T1000 (cell line): ENCODE data around the gene FBN2.
"Not testable (repeated sequence)": the region's sequence is repeated elsewhere in the genome, so short reads cannot be mapped to it uniquely, and the experiment has no call there.

ENCODE experiments used
- DNase-seq: peaks from one replicate; lab custom pipeline; 2025; ENCODE audit warnings: mixed read lengths; lab: John Stamatoyannopoulos, UW

Gene FBN2

DNA sequence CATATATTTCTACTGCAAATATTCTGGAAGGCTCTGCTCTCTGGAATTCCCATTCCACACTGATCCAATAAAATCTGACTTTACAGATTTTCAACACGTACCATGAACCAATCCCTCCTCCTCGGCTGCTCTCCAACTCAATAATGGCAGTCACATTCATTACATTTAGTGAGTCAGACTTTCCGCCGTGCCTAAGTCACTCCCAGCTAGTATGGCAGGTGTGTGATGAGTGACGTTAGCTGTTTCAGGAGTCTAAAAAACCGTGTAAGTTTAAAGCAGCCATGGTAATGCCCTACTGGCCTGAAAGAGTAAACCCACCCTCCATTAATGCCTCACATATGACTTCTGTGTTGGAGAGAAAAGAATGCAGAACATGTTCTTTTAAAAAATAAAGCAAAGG, 3.3 kb downstream of the FBN2 start:
- no peak for DNase-seq

- no peak for DNase-seq
These were observed 5.3 kb downstream of the FBN2 start for GRCh38 chr5:128532776-128533175.

DNA sequence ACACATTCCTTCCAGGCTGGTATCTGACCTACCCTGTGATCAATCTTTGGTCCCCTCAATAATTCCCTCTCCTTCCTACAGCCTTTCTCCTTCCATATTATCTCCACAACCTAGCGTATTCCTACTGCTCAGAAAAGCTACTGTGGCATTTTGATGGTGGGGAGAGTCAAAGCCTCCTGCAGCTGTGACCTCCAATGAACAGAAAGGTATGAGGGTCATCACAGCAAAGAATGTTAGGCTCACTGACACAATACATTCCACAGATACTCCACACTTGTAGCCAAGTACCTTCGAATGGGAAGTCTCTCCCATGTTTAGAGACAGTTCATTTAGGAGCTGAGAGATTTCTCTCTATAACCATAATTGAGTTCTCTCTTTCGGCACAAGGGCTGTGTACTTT, 5.9 kb downstream of the FBN2 start:
- no peak for DNase-seq

DNA sequence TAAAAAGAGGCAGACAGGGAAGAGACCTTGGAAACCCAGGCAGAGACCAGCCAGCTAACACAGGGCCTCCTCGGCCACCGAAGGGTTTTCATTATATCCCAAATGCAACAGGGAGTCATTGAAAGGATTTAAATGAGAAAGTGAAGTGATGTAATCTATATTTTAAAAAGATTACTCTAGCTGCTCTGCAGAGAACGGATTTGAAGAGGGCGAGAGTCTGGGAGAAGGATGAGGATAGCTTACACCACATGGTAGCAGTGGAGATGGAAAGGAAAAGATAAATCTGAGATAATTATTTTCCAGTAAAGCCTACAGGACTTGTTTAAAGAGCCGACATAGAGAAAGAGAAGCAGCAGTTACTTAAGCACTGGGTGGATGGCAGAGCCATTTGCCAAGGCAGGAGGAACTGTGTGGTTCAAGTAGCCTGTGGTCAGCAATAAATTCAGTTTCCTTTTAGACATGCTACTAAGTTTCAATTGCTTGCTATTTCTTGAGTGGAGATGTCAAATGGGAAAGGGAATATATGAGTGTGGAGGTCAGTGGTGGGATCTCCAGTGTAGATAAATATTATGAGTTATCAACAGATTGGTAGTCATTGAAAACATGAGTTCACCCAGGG, 9.3 kb downstream of the FBN2 start:
- no peak for DNase-seq

- no peak for DNase-seq
These were observed 9.9 kb downstream of the FBN2 start for GRCh38 chr5:128528126-128528525.

GRCh38 chr5:128527077-128527476, 11.0 kb downstream of the FBN2 start:
- DNase-seq = no peak

DNA sequence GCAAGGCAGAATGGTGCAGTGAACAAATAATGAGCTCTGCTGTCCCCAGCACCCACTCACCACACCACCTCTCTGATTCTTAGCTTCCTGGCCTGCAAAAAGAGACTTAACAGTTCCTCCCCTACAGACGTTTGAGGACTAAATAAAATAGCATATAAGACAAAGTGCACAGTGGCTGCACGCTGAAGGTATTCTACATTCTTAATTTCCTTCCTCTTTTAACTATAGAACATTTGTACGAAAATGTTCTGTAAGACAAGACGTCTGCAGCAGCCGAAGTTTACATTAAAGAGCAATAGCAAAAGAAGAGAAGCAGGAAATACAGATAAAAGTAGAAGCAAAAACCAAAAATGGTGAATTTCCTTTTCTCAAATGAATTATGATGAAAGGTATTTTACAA, 15.7 kb downstream of the FBN2 start:
- DNase-seq = no peak

- no peak for DNase-seq
These were observed 18.2 kb downstream of the FBN2 start for GRCh38 chr5:128519827-128520226.

DNA sequence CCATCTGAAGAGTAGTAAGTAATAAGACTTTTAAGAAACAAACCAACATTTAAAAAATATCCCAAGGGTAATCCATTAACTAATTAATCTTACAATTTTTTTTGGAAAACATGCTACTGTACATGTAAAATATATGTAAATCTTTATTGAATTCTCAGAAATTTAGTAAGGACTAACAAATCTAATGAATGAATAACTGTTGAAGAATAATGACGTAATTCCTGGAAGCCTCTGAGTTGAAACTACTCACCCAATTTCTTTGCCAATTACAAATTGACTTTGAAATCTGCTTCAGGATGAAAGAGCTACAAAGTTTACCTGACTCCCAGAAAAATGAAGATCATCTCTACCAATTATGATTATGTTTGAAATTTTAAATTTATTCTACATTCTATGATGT, 21.1 kb downstream of the FBN2 start:
- DNase-seq = no peak

DNA sequence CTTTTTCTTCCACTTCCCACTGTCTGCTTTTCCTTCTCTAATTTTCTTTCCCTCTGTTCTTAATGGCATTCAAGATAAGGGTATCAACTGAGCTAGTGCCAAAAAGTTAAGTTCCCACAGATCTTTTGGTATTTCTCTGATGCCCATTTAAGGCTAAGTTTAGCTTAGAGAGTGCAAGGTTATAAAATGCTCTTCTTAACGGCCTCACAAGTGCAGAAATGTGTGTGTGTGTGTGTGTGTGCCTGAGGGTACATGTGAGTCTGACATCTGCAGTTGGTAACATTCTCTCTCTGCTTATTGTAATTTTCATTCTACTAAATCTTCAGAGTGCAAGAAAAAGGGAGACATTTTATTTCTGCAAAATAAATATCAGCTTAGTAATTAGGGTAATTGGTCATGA, 24.2 kb downstream of the FBN2 start:
- no peak for DNase-seq

GRCh38 chr5:128512894-128513293, 25.2 kb downstream of the FBN2 start:
- DNase-seq = no peak

DNA sequence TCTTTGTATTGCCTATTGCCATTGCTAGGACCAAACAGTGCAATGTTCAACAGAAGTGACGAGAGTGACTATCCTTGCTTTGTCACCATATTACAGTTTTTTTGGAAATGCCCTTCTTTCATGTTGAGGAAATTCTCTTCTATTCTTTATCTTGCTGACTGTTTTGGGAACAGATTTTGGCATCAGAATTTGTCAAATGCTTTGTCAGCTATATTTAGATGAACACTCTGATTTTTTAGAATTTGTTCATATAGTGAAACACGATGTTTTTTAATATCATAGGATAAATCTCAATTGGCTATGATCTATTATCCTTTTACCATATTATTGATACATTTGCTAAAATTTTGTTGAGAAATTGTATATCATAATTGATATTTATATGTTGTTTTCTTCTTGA, 31.4 kb downstream of the FBN2 start:
- DNase-seq = no peak

GRCh38 chr5:128503727-128504126, 34.3 kb downstream of the FBN2 start:
- DNase-seq = not testable (repeated sequence)

GRCh38 chr5:128498844-128499455, 39.1 kb downstream of the FBN2 start:
- no peak for DNase-seq

- no peak for DNase-seq
These were observed 43.5 kb downstream of the FBN2 start for GRCh38 chr5:128494516-128494915.

DNA sequence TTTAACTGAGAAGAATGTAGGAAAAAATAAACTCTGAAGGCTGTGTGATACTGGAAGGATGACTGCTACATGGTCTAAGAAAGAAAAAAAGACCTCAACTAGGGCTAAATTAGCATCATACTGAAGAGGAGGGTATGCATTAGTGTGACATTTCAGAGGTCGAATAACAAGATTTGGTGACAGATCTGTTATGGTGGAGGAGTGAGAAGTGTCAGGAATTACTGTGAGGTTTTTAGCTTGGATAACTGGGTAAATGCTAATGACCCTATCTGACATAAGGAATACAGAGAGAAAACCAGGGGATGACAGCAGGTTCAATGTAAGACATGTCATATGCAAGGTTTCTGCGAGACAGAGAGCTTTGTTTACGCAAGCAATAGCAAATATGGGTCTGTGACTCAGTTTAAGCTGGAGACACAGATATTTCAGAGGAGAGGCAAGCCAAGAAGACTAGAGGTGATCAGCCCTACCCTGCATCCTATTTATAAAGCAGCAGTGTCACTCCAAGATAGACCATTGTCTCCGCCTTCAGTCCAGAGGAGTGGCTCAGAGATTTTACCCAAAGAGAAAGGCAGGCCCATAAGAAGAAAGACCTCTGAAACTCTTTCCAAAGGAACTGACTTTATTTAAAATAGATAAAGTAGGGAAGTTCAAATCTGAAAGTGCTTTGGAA, 44.3 kb downstream of the FBN2 start:
- no peak for DNase-seq

DNA sequence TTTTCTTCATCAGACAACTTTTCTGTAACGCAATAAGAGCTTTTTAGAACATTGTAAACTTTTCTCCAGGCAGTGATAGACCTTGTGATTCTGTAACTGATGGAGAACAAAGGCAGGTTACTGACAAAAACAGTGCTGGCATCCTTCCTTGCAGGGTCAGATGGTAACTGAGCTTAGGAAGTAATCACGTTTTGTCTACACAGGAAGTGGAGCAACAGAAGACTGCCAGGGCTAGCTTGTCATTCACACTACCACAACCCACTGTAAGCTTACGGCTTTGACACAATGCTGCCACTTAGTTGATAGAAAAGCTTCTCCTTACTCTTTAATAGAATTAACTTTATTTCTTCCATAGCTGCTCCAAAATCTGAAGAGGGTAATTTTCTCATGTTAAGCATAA, 46.8 kb downstream of the FBN2 start:
- no peak for DNase-seq

GRCh38 chr5:128490761-128491160, 47.3 kb downstream of the FBN2 start:
- no peak for DNase-seq

GRCh38 chr5:128487041-128487440, 51.0 kb downstream of the FBN2 start:
- no peak for DNase-seq

DNA sequence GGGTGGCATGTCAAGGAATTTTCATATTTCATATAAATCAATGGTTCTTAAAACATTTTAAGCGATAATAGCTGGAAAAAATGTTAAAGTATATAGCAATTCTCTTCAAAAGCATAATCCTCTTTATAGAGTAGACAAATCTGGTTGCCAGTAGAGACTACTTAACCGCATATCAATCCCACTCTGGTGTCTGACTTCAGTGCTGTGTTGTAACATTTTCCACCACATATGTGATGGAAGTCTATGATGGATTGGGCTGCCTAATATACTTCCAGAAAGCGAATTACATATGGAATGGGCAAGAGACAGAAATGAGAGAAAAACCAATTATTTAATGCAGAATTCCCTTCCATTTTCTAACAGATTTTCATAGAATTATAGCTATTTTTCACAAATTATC, 54.3 kb downstream of the FBN2 start:
- no peak for DNase-seq

DNA sequence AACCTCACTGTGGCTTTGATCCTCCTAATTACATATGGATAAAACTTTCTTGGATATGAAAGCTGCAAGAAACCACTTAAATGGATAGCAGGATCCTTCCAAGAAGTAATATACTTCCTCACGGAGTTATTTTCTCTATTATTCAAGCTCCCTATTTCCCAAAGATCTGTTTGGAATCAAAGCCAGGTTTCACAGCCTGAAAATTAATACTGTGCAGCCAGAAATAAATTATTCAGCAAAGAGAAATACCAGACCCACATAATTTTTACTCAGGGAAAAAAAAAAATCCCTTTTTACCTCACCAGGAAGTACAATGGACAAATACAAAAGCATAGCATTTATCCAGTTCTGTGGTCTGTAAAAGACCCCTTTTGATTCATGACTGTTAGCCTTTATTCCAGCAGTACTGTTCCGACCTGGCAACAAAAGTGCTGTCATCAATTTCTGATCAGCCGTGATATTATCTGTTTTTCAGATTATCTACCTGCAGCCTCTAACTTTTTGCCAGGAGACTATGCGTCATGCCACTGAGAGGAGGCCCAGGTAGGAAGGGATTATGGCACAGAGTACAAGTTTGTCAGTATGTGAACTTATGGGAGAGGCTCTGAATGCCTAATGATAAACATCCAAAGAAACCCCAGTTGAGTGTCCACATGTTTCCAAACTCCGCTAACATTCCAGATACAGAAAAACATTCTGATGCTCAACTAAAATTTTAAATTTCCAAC, 57.0 kb downstream of the FBN2 start:
- DNase-seq = no peak

DNA sequence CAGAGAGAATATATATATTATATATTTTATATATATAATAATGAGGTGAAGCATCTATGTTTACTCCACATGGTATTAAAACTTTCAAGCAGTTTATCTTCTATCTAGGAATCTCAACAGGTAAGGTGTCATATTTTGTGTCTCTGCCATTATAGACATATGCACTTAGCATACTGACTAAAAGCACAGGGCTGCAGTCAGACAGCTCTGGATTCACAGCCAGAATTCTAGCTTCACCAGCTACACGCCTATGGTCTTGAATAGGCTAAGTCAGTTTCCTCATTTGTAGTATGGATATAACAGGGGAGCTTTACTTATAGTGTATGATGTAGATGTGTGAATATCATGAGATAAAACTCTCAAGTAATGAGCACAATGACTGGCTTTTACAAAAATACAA, 57.9 kb downstream of the FBN2 start:
- no peak for DNase-seq
